DMS53 treated with DMSO at 0.1 percent for 48 hours (cell line): ENCODE data around the gene TBC1D21.

ENCODE experiments used
- DNase-seq: peaks from one replicate; lab custom pipeline; 2025; ENCODE audit not compliant: unreplicated experiment; lab: John Stamatoyannopoulos, UW

The TBC1D21 gene

DNA sequence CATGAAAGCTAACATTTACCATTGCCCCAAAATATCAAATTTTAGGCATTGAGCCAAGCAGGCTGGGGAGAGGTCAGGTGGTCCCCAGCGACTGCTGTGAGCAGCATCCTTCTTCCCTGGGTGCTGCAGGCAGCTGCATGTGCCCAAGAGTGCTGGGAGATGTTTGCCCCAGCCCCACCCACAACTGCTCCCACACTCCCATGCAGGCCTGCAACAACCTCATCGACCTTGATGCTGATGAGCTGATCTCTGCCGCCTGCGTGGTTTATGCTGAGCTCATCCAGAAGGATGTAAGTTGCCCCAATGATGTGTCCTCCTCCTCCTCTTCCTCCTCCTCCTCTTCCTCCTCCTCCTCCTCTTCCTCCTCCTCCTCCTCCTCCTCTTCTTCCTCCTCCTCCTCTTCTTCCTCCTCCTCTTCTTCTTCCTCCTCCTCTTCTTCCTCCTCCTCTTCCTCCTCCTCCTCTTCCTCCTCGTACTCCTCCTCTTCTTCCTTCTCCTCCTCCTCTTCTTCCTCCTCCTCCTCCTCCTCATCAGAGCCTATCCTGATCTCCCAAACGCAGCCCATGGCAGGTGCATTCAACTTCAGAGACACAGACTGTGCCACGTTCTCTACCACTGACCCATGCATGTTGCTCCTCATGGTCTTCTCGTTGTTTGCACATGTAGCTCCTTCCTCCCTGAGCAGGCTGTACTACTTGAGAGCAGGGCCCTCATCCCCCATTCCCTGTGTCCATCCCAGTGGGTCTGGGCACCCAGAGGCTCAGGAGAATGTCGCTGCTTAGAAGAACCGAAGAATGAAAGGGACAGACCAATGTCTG lies 15.1 kb downstream of the TBC1D21 start:
- DNase-seq: no peak

DNA sequence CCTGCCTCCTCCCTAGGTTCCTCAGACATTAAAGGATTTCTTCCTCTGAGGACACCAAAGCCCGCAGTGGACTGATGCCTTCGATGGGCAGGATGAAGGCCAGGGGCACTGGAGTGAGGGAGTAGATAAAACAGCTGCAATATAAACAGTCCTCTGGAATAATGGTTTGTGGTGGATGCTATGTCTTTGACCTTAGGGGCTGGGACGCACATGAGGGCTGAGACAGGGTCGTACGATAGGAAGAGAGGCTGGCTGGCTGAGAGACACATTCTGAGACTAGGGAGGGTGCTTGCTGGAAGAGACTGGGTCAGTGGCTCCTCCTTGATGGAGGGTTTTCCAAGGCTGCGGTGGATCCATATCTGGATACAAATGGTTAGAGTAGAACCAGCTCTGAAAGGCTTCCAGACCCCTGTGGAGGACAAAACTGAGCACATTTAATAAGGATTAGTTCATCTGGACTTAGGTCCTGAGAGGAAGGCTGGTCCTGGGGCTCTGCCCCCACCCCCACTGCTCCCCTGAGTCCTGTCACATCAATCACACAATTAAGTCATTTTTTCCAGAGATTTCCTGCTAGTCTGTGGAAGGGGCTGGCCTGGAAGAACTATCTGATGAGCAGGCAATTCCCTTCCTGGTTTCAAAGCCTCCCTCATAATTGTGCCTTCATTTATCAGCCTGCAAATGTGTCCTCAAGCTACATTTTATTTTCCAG lies 15.8 kb downstream of the TBC1D21 start:
- DNase-seq: no peak

DNA sequence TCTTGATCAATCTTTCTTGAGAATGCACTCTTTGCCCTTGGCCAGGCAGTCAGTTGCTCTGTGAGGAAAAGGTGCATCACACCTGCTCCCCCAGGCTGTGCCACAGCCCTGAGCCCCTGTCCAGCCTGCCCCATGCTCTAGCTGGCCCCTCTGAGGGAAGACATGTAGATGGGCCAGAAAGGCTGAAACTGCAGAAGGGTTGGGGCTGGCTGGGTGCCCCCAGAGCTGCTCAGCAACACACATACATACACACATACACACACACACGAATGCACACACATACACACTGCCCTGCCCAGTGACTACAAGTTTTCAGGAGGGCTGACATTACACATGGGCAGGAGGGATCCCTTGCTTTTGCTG lies 16.4 kb downstream of the TBC1D21 start:
- no peak for DNase-seq

DNA sequence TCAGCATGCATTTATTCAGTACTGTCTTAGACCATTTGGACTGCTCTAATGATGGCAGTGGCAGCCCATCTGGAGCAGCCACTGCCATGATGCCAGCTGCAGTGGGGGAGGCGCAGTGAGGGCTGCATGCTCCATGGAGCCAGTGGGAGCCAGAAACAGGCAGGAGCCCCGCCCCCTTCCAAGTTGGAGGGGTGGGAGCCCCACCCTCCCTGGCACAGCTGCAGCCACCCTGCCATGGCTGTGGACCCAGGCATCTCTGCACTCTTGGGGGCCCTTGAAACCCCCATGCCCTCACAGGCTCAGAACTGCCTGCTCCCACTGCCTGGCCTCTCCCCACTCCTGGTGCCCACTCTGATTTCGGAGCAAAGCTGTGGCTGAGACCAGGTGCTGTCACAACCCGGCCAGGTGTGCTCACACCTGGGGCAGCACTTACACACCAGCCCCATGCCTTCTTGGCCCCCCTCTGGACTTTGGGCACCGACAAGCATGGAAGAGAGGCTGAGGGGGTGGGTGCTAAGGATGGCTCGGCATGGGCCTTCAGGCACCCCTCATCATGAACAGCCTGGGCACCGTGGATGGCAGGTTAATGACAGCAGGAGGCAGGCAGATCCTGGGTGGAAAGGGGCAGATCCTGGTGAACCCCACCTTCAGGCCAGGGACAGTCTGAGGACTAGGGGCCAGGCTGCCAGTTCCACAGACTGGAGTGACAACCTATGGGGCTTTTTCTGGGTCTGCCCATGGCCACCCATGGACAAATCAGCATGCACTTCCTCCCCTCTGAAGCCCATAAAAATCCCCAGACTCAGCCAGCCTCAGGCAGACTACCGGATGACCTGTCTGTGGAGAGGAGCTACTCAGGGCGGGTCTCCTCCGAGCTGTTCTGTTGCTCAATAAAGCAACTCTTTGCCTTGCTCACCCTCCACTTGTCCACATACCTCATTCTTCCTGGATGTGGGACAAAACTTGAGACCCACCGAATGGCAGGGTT lies 18.3 kb downstream of the TBC1D21 start:
- no peak for DNase-seq

DNA sequence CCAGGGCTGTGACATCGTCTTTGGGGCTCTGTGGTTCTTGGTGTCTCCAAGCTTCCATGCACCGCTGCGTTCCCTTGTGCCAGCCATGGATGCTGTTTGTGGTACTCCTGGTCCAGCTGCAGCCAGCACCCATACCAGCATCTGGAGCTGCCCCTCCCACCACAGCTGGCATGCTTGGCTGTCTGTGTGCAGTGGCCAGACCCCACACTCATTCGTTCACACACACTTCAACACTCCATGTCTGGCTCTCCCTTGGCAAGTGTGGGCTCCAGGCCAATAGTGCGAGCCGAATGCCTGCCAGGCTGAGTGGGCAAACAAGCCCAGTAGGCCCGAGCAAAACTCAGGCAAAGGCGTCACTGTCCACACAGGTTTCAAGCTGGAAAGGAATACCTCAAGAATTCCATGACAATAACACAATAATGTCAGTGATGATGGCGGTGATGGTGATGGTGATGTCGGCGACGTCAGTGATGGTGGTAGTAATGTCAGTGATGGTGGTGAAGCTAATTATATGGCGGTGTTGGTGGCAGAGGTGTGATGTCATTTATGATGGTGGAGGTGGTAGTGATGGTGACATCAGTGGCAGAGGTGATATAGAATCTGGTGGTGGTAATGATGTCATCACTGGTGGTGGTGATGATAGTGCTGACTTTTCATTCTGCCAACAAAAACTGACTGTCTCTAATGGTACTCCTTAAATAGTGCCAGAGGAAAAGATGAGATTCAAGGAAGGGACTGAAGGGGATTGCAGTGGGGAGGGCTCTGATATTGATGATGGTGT lies 19.3 kb downstream of the TBC1D21 start:
- DNase-seq: no peak

DNA sequence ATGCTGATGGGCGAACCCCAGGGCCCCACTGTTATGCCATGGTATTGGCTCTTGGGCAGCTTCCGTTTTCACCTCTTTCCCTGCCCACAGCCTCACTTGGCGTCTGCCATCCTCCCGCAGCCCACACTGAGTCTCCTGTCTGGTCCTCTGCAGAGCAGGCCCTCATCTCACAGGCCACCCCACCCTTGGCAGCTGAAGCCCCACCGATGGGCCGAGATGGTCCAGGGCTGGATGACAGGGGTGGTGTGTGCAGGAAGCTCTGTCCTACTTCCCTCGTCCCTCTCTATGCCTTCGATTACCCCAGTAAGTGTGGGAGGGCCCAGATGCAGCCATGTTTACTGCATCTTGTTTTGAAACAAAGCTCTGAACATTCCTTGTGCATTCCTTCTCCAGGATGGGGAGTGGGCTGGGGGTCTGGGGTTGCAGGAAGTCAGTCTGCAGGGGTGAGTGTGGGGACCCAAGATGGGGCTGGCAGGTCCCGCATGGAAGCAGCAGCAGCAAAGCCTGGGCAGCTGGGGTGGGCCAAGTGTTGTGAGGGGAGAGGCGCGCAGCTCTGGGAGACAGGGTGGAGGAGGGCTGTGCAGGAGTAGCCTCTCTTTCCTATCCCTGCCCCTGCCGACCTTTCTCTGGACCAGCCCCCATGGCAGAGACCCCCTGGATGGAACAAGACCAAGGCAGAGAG lies 20.9 kb downstream of the TBC1D21 start:
- DNase-seq: no peak

DNA sequence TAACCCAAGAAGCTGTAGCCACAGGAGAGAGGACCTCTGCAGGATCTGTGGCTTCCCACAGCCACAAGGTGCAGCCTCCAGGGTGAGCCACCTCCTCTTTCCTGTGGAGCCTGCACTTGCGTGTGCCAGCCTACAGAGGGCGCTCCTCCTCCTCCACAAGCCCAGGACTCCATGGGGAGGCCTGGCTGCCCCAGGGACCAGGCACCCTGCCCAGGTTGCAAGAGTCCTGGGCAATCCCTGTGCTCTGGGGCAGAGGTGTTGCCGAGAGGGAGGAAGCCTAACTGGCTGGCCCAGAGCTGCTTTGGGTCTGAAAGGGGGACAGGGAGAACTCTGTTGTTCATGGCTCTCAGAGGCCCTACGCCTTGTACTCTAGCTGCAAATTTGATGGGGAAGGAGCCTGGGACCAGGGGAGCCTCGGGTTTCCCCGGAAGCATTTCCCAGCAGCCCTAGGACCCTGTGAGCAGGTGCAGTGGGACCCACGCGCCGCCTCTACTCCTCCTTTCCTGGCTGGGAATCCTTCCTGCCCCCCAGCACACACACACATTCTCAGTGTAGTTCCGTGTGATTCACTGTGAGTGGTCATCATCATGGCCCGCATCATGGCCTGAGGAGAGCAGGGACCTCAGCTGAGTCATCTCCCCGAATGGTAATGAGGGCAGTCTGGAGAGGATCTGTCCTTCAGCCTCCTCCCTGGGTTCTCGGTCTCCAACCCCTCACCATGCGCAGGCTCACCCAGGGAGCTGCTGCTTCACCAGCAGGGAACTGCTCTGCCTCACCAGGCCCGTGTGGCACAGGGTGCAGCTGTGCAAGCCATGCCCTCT lies 24.3 kb downstream of the TBC1D21 start:
- peak; percentile 13 for DNase-seq

DNA sequence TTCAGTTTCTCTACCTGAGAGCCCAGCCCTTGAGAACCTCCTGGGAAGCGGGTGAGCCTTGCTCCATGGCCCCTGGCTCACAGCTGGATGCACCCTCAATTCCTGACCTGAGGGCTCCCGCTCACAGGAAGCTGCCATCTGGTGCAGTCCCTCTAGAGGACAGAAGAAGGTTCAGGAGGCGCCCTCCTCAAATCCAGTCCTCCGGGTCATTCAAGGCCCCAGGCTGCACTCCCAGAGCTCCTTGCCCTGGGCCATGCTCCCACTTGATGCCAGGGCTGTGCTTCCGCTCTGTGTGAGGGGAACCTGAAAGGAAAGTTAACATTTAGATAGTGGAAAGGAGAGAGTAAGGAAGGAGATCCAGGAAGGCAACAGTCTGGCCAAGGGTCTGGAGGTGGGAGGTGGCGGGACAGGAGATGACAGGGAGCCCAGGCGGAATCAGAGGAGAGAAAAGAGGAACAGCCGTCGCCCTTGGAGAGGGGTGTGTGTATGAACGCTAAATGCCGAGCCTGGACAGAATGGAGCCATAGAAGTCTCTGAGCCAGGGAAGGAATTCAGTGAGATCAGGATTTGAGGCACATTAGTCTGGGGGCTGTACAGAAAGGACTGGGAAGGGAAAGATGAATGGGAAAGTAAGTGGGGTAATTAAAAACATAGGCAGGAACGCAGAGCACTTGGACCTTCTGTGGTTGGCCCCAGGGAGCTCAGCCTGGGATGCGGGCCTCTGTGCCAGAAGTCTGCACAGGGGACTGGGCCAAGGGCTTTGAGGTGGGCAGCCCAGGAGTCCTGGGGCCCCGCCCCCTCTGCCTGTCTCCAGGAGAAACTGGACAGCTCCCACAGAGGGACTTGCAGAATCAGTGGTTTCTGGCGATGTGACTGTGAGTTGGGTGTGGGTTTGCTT lies 26.1 kb downstream of the TBC1D21 start:
- DNase-seq: no peak

DNA sequence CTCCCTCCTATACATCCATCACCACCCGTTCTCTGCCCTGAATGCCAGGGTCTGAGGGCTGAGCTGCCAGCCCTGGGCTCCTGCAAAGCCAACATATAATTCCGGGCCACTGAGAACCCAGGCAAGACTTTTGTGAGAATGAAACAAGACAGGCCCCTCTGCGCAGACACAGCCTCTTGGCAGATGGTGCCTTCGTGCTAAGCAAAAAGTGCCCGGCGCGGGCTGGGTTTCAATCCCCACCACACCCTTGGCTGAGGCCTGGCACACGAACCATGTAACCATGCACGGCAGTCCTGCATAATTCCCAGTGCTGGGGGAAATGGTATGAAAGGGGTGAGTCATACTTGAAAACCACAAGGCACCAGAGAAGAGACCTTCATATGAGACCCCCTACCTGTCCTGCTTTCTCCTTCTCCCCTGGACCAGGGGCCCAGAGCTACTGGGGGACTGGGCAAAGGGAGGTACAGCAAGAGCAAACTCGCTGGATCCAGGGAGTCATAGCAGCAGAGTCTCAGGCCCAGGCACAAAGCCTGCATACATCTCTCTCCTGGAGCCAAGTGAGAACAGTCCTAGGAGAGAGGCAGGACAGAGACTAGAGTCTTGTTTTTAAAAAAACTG lies 26.8 kb downstream of the TBC1D21 start:
- DNase-seq: no peak

DNA sequence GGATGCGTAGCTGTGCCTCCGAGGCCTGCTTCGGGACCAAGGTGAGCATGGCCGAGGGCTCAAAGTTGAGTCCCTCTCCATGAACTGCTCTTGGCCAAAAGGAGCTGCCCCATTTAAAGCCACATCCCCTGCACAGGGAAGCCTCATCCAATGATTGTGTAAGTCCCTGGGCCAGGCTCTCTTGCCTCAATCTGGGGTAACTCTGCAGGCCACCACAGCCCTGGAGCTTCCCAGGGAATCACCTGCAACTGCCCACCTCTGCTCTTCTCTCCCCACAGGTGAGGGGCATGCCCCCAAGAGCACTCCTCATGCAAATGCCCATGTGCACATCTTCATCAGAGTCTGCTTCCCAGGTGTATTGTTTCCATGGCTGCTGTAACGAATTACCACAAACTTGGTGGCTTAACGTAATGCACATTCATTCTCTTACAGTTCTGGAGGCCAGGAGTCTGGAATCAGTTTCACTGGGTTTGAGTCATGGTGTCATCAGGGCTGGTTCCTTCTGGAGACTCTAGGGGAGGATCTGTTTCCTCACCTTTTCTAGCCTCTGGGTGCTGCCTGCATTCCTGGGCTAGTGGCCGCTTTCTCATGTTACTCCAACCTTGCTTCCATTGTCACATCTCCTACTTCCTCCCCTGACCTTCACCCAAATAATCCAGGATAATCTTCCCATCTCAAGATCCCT lies 27.9 kb downstream of the TBC1D21 start:
- no peak for DNase-seq

DNA sequence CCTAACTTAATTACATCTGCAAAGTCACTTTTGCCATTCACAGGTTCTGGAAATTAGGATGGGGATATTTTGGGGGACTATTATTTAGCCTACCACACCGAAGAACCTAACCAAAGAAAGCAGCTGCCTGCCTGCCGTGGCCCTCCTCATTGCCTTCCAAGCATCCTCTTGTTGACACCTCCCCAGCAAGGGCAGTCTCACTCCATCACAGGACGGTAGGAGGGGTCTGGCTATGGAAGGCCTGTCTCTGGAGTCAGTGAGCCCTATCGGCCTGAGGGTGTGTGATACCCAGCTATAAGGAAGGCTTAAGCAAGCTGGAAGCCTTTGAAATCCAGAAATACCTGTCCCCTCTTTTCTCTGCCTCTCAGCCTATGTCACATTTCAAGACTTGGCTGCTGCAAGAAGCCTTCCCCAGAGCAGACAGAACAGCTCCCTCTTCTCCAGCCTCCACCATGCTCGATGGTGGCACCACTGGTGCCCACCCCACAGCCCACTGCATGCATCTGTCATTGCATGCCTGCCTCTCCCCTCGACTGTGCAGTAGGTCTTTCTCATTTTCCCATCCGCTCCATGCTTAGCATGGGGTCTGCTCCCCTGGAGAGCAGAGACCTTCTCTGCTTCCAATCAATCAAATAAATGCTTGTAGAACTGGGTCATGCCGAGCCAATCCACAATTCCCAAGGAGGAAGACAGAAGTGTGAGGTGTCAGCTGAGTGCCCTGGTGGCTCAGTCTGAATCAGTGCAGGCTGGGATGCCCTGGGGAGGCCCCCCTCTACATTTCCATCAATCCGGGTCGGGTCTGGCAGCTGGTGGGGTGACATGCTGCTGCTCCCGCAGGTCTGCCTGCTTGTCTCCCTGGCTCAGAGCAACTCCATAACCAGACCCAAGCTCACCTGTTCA lies 29.0 kb downstream of the TBC1D21 start:
- no peak for DNase-seq

DNA sequence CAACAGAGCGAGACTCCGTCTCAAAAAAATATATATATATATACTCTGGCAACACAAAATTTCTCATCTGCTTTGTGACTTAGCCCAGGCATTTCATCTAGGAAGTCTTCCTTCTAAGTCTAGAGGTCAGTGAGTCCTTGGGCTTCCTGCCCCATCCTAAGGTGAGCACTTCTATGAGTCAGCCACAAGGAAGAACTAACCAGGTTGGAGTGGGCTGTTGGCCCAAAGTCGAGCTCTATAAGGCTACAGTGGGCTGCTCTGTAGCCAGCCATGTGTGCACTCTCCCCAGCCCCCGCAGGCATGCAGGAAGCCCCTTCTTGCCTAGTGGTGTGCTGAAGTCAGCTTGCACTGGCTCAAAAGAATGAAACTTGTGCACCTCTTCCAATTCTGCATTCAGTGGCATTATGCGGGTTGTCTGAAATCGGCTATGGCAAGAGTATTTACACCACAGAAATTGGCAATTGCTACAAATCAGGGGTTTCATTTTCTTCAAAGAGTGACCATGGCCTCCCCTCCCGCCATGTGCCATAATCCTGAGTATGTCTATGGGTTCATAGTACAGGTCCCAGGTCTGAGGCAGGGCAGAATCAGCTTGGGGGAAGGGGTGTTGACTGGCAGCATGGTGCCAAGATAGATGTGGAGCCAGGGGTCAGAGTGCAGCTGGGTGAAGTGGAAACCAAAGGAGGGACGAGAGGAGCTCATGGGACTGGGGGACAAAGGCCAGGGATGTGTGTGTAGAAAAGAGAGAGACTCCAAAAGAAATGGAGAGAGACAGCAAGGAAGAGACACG lies 30.9 kb downstream of the TBC1D21 start:
- DNase-seq: no peak

DNA sequence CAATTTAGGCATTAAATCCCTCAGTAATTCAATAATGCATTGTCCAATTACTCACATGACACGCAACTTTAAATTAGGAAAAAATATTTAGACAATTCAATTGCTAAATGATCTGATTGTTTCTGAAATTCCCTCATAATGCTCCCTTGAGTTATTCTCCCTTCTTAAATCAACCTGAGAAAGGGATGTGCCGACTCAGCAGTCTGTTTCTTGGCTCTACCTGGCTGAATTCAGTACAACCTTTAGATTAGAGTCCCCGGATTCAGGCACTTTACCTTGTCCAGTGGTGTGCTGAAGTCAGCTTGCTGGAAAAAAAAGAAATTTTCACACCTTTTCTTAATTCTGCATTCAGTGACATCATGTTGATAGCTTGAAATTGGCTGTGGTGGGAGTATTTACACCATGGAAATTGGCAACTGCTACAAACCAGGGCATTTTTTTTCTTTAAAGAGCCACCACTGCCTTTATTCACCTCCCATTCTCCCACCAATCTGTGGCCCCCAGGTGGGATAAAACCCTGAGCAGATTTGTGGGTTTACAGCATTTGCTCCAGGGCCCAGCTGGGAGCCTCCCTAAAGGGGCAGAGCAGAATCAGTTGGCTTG lies 32.0 kb downstream of the TBC1D21 start:
- no peak for DNase-seq

DNA sequence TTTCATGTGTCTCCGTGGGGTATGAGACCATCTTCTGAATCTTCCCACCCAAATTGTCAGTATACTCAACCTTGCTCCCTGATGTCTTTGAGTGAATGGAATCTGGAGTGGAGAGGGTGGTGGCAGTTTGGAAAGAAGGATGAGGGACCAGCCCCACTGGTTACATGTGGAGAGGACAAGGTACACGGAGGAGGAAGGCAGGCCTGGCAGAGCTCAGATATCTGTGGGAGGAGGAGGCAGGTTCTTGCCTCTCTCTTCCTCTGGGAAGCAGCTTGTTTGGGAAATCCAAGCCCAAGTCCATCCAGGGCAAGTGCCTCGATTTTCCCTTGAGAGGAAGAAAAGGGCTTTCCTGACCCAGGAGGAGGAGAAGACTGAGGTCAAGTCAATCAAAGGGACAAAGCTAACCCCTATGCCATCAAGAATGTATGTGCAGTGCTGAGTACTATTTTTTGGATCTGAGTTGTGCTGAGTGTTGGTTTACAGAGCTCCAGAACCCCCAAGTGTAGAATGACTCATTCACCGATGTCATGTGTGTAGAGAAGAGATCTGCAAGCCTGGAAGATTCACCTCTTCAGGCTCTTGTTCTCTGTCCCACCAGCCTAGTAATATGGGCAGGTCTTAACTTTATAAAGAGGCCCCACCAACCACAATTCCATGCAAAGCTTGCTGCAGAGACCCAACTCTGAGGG lies 33.1 kb downstream of the TBC1D21 start:
- no peak for DNase-seq
